OCI-LY3 (cell line): Measurements from ENCODE around the gene TMC6.

Experiments
- CTCF ChIP-seq: fragments of 200-600, 300-600 bp; sonication (generic); IDR thresholded peaks from 2 replicates; pipeline ENCODE4 v1.5.1; 2014; ENCODE audit warnings: antibody characterized with exemption, low read length, low read depth
- EZH2phosphoT487 ChIP-seq: fragments of 200-600 bp; shearing (Covaris generic); IDR thresholded peaks from 2 replicates; pipeline ENCODE4 v1.6.1; 2018; ENCODE audit warnings: antibody characterized with exemption, mixed run types, low read depth

- TF ChIP-seq CTCF (no peak), EZH2phosphoT487 (no peak)
Measured at GRCh38 chr17:78111727-78112517, 16.6 kb downstream of the TMC6 start.
